GM19240 (cell line): ENCODE measurements around the gene THBS1.

Source experiments
- DNase-seq: peaks from one replicate; pipeline ENCODE4 v3.0.0; 2011; ENCODE audit warnings: low spot score; ENCODE audit not compliant: insufficient read length

Gene THBS1

DNA sequence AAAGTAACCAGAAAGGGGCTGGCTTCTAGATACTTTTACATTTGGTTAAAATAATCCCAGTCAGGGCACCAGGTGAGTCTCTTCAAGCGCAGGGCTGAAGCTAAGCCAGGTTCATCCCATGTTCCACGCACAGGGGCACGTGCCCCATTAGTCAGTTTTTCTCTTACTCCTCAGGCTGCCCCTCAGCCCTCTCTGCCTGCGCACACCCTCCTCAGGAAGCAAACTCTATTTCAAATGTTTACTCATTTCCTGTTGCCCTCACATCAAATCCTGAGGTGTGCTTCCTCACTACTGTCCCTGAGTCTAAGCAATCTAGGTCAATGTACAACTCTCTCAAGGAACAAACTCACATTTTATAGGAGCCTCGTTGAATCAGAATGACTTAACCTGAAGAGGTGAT lies 48.5 kb downstream of the THBS1 start:
- no peak for DNase-seq

DNA sequence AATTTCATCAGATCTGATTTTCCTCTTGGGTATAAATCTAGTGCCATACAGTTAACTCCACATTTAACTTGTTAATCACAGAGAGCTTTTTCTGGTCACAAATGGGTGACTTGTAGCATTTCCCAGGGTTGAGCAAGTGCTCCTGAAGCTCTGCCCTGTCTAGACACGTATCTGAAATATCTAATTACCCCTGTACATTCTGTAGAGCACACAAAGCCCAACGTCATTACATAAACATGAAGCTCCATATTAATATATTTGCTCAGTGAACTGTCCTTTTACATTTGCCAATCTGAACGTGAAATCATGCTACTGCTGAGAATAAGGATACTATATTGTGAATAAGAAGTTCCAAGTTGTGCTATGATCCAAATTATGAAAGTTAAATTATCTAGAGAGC lies 49.0 kb downstream of the THBS1 start:
- no peak for DNase-seq

DNA sequence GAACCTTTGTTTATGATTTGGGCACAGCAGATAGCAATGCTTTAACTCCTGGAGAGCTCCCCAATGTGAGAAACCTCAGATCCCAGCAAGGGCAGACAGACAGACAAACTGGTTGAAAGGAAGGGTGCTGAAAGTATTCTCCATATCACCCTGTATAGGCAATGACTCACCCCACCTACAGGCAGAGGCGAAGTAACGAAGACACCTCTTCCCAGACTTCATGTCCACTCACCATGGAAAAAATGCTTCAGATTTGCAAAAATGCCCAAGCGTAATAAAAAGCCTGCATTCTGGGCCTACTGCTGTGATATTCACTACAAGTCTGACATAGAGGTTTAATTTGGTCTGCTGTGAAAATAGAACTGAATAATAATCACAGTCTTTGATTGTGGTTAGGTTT lies 50.5 kb downstream of the THBS1 start:
- DNase-seq: no peak

DNA sequence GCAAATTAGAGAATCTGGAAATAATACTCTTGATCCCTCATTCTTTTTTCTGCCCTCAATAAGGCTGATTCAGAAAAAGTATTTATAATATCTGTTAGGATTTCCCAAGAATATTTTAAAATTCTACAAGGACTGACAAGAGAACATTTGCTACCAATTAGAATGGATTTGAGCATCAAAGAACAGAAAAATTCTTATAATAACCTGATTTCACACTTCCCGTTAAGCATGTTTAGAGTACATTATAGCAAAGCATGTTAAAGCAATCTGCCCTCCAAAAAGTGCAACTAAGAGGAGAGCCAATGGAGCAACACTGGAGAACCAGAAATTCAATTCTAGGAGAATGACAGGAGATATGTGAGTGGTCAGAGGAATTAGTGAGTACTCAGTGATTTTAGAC lies 57.2 kb downstream of the THBS1 start:
- no peak for DNase-seq

DNA sequence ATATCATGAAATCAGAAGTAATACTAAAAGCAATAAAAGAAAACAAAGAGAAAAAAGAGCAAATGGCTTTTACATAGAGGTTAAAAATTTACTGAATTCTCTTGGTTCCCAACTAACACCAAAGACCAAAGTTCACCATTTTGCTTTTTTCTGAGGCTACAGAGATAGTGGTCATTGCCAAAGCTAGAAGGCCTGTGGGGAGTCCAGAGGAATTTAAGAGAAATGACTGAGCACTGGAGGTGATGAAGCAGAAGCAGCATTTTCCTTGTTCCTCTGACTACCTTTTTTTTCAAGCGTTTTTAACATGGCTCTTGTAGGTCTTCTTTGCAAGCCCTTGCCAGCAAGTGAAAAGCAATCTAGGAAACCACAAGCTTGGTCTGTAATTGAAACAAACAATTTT lies 58.2 kb downstream of the THBS1 start:
- DNase-seq: no peak

DNA sequence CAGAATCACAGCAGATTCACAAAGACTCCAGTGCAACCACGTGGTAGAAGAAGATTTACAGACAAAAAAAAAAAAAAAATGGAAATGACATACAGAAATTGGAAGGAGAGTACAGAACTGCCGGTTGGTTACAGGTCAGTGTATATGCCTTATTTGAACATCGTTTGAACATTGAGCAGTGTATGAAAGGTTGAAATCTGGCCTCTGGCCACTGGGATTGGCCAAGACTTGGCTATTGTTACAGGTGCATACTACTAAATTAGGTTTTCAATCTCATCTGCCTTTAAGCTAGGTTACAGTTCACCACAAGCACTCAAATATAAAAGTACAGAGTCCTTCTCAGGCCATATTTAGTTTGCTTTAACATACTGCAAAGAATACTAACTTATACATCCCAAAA lies 59.8 kb downstream of the THBS1 start:
- no peak for DNase-seq

DNA sequence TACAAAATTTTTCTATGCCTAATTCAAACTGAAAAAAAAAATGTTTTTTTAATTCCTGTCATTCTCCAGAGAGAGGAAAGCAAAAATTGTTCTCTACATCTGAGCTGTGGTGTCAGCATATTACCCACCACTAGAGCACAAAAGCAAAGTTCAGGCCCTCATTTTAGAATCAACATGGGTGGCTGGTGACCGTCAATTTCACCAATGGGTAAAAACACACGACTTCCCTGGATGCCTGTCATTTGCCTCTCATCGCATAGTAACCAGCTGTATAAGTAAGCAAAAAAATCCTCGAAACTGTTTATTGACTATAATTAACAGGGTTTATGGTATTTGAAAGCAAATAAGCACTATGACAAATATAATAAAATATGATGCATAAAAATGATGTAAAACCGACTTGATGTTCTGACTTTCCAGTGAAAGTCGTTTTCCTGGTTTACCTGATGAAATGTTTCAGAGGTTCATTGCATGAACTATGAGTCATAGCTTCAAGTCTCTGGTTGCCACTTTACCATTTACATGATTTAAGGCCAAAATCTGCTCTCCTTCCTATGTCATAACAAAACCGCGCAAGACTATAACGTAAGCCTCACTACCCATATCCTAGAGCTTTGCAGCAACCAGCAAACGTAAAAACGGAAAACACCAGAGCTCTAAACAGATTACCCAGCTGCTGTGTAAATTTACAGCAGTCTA lies 60.5 kb downstream of the THBS1 start:
- no peak for DNase-seq

DNA sequence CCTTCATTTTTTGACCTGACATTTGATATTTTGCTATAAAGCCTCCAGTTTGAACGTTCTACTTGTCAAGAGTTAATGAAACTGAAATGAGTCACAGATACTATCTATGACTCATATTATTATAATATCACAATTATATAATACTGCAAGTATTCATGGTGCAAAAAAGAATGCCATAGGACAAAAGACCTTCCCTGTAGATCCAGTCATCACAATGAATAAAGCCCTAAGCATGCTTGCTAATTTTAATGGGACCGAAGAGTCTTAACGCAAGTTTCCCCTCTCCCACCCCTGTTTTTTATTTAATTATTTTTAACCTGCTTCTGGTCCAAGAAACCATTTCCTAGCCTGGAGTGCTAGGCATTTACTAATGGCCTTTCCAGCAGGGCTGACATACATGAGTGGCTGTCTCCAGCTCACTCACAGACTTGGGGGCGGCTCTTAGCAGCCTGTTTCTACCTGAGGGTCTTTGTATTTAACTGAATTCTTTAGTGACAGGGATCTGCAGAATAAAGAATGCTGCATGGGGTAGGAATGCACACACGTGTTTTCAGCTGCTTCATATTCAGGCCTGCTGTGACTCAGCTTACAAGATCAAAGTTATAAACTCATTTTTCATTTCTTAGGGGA lies 61.2 kb downstream of the THBS1 start:
- no peak for DNase-seq

DNA sequence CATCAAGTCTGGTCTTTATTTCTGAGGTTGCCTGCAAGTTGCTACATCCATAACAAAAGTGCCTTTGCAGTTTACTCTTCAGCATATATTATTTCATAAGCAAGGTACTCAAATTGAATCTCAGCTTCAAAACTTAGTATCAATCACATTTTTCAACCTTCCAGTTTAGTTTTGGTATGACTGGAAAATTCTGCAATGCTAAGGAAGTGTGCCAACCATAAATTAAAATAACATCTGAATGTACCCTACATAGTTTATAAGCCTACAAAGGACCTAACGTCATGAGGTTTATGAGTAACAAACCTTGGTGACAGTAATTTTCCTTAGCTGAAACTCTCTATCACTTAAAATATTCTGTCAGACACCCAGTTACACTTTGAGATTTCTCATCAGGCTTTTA lies 62.8 kb downstream of the THBS1 start:
- no peak for DNase-seq

DNA sequence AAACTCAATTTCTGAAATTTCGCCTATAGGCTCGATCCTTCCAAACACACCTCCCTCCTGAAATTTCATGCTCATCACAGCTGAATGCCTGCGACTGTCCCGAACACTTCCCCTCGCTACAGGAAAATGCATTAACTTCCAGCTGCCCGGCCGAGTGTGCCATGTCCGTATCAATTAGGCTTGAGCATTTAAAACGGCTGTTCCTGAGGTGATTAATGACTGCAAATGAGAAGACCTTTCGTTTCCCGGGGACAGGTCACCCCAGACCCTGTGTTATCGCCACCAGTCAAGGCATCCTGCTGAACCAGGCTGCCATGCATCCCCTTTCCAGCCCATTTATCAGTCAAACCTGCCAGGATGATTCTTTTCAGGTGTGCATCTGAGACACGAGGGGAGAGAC lies 63.3 kb downstream of the THBS1 start:
- no peak for DNase-seq

DNA sequence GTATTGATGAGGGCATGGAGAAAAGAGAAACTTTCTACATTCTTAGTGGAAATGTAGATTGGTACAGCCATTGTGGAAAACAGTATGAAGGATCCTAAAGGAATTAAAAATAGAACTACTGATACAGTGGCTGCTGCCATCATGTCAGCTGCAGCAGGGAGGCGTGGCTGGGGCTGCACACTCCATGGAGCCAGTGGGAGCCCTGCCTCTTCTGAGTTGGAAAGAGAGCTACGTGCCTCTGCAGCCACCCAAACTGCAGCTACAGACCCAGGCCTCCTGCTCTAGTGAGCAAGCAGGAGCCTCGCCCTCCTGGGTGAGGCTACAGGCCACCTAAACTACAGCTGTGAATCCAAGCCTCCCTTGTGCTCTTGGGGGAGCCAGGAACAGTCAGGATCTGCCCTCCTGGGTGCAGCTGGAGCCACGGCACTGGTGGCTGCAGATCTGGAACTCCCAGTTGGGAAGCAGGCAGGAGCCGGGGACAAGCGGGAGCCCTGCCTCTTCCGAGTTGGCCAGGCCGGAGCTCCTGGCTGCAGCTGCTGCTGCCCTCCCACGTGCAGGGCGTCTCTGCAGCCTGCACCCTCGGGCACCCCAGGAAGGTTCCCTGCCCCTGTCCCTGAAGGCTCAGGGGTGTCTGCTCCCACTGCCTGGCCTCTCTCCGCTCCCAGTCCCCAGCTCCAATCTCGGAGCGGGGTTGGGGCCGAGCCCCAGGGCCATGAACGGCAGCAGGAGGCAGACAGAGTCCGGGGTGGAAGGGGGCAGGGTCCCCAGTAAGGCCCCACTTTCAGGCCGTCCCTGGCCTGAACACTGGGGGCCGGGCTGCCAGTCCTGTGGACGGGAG lies 64.5 kb downstream of the THBS1 start:
- DNase-seq: no peak

DNA sequence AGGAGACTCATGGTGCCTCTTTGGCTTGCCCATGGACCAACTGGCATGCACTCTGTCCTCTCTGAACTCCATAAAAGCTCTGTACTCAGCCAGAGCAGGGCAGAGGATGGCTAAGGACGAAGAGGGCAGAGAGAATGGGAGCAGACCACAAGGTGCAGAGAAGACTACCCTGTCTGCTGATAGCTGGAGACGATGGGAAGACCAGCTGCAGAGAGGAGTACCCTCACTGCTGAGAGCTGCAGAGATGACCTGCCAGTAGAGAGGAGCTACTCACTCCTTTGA lies 65.0 kb downstream of the THBS1 start:
- no peak for DNase-seq

DNA sequence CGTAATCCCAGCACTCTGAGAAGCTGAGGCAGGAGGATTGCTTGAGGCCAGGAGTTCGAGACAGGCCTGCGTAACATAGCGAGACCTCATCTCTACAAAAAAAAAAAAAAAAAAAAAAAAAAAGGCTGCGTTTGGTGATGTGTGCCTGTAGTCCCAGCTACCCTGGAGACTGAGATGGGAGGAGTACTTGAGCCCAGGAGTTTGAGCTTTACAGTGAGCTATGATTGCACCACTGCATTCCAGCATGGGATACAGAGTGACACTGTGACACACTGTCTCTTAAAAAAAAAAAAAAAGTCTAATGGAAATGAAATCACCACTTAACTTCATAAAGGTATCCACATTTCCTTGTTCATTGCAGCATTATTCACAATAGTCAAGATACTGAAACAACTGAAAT lies 65.5 kb downstream of the THBS1 start:
- DNase-seq: no peak
